Measurements from ENCODE around the gene GRB14.

GRCh38 chr2:164642946-164643555 lies 21.8 kb upstream of the GRB14 start:
- TF ChIP-seq CTCF (IDR thresholded peaks at IDR 0.05), result no peak
- no peak for TF ChIP-seq ZFX (IDR thresholded peaks at IDR 0.05; ENCODE audit: borderline replicate concordance)
